Endometrial microvascular endothelial cells (primary cell): ENCODE measurements around the gene CERT1. TPM values are rescaled to one million over a fixed set of nuclear protein-coding genes. Genes with fewer than 3 reads are reported as not detected.

ENCODE experiments used
- in situ Hi-C: cut with HindIII; loops from 2 replicates; pipeline ENCODE4 v1.10.0; 2017; ENCODE audit warnings: low sequenced_read_pairs, low pct_unique_long_range_greater_than_20kb; ENCODE audit errors: inconsistent ontology term
- total RNA-seq: library from RNA; depleted of rRNA; stranded (reverse); fragments of >200 nt; gene quantifications from one replicate; pipeline ENCODE4 v1.2.3, GENCODE V29; 2015; ENCODE audit errors: inconsistent ontology term

Gene CERT1
- total RNA-seq, 1 donor from 2014 or later: 11.4 TPM

- in situ Hi-C loops: no loop called here
Measured at GRCh38 chr5:75363726-75364495, 147.5 kb downstream of the CERT1 start.

- in situ Hi-C loops: no loop called here
Measured at GRCh38 chr5:75363111-75363510, 148.3 kb downstream of the CERT1 start.

DNA sequence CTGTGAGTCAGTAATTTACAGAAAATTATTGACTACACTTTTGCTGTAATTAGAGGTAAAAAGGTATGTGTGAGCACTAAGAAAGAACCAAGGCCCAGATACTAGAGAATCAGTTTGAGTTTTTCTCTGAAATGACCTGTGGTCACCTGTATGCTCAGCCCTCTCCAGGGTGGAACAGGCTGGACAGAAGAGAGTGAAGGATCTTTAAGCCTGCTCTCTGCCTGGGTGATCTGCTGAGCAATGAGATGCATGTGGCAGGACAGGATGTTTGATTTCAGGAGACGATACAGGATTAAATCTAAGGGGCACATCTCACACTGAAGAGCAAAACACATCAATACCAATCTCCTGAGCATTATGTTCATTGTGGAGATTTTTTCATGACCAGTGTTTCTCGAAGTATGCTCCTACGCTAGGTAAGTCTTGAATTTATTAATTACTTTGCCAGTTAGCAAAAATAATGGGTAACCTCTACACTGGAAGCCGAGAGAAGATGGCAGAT, 148.9 kb downstream of the CERT1 start:
- in situ Hi-C loops: no loop called here

DNA sequence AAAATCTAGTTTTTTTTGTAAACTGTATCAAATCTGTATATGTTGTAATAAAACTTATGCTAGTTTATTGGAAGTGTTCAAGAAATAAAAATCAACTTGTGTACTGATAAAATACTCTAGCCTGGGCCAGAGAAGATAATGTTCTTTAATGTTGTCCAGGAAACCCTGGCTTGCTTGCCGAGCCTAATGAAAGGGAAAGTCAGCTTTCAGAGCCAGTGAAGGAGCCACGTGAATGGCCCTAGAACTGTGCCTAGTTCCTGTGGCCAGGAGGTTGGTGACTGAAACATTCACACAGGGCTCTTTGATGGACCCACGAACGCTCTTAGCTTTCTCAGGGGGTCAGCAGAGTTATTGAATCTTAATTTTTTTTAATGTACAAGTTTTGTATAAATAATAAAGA, 150.1 kb downstream of the CERT1 start:
- in situ Hi-C loops: no loop called here

- in situ Hi-C loops: loop anchor here (10.0 kb wide), 1 partner anchor 327 kb away; no protein-coding TSS in a partner anchor
Measured at GRCh38 chr5:75358117-75358516, 153.3 kb downstream of the CERT1 start.

DNA sequence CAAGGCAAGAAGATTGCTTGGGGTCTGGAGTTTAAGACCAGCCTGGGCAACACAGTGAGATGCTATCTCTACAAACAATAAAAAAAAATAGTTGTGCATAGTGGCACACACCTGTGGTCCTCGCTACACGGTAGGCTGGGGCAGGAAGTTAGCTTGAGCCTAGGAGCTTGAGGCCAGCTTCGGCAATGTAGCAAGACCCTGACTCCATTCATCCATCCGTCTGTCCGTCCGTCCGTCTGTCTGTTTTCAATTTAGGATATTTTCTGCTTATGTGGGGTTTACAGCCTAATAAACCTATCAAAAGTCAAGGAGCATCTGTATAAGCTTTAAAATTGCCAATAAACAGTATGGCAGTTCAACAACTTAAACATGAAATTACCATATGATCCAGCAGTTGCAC, 154.7 kb downstream of the CERT1 start:
- in situ Hi-C loops: loop anchor here (10.0 kb wide), 1 partner anchor 328 kb away; no protein-coding TSS in a partner anchor

DNA sequence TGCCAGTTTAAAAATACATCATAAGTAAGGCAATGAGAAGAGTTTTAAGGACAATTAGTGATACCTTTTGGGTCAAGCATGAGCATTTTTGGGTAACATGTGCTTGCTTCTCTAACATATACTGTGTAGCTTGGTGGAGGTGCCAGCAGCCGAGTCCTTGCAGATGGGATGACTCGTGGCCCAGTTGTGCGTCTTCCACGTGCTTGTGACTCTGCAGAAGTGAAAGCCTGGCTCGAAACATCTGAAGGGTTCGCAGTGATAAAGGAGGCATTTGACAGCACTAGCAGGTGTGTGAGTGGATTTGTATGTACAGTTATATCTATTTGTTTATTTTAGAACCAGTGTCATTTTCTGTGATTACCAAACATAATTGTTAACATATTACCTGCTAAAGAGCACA, 156.2 kb downstream of the CERT1 start:
- in situ Hi-C loops: loop anchor here (10.0 kb wide), 1 partner anchor 330 kb away; no protein-coding TSS in a partner anchor

GRCh38 chr5:75351139-75351926, 160.1 kb downstream of the CERT1 start:
- in situ Hi-C loops: loop anchor here (10.0 kb wide), 1 partner anchor 333 kb away; no protein-coding TSS in a partner anchor

- in situ Hi-C loops: loop anchor here (10.0 kb wide), 1 partner anchor 335 kb away; no protein-coding TSS in a partner anchor
Measured at GRCh38 chr5:75349663-75350062, 161.8 kb downstream of the CERT1 start.

DNA sequence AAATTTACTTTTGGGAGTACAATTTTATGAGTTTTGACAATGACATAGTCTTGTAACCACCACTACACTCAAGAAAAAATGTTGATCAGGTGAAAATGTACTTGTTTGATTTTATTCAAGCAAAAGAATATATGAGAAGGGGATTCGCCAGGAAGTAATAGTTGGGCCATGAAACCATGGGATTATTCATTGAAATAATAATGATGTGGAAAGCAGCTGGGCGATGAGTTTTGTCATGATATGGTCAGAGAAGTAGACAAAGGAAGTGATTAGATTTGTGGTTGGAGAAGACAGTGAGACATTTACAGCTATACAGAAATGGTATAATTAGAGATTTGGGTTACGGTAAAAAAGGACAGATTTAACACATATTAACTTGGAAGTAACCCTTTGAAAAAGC, 163.2 kb downstream of the CERT1 start:
- in situ Hi-C loops: no loop called here

DNA sequence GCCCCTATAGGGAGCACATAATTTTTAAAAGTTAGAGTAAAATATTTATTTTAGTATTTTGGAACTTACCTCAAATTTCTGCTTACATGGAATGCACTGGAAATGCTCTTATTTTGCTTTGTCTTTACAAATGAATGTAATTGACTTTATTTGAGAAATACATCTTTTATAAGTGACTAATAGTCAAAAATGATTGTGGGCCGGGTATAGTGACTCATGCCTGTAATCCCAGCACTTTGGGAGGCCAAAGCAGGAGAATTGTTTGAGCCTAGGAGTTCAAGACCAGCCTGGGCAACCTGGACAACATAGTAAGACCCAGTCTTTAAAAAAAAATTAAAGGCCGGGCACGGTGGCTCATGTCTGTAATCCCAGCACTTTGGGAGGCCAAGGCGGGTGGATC, 168.6 kb downstream of the CERT1 start:
- in situ Hi-C loops: no loop called here

- in situ Hi-C loops: no loop called here
Measured at GRCh38 chr5:75341934-75342333, 169.5 kb downstream of the CERT1 start.

DNA sequence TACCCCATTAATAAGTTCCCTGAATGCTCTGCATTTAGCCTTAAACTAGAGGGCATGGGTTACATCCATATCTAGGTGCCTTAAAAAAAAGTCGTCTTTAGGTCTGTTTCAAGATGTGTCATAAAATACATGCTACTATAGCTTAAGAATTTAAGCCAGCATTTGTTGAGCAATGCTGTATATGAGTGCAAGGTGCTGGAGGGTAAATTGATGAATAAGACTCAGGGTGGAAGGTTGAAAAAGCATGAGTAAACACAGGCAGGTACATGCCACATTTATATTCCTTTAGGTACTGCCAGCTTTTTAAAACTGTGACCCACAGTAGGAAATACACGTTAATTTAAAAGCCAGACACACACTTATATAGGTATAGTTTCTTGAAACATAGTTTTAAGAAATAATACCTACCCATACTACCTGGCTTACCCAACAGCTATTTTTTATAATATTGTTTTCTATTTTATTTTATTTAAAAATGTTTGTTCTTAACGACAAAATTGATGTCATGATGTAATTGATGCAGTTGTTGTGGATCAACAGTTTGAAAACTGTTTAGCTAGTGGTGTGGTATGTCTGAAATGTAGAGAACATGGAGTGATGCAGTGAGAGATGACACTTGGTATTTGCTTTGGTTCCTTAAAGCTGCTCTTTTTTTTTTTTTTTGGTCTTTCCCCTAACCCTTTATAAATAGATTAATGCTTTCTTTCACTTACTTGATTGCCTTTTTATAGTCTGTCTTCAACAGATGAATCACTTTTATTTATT, 170.5 kb downstream of the CERT1 start:
- in situ Hi-C loops: no loop called here

GRCh38 chr5:75338408-75338807, 173.0 kb downstream of the CERT1 start:
- in situ Hi-C loops: no loop called here

DNA sequence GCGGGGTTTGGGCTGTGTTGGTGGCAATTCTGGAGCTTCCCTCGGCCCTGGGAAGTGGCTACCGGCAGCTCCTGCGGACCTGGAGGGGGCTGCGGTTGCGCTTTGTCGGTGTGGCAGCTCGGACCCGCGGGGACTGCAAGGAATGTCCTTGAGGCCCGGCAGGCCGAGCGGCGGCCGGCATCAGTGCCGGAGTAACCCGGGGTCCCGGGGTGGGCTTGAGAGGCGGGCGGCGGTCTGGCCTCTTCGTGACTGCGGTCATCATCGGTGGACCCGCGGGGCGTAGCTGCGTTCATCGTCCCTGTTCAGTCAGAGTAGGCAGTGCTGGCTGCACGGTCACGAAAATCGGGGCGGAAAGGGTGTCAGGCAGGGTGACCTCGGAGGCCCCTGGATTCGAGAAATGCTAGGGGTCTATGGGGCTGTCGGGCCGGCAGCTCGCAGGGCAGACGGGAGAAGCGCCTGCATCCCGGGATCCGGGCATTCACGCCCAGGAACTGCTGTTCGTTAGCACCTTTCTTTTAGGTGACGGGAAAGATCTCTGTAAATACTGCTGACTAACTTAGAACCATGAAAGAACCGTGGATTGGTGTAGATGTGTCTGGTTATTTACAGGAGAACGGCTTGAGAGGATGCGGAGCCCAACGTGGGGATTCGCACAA, 173.9 kb downstream of the CERT1 start:
- in situ Hi-C loops: no loop called here

DNA sequence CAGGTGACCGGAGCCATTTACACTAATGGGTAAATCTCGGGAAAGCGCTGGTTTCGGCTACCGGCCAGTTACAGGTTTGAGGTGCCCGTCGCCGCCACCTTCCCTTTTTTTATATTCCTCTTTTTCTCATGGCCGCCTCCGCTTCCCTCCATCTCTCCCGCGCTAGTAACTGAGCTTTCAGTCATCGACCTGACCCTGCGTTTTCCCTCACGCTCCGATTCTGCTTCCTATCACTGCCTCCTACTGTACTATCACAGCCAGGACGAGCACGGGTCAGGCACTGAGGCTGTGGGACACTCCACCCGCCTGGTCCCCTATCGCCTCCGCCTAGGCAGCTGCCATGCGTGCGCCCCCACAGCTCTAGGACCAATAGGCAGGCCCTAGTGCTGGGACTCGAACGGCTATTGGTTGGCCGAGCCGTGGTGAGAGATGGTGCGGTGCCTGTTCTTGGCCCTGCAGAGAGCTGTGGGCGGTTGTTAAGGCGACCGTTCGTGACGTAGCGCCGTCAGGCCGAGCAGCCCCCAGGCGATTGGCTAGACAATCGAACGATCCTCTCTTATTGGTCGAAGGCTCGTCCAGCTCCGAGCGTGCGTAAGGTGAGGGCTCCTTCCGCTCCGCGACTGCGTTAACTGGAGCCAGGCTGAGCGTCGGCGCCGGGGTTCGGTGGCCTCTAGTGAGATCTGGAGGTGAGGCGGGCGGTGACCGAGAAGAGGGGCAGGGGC, 174.7 kb downstream of the CERT1 start, which contains the start of gene HMGCR:
Gene HMGCR (plus strand): TSS at position 606 of the 722 bp plus-strand sequence. CDS start 5,386 bp downstream, outside the sequence.
- in situ Hi-C loops: no loop called here

- in situ Hi-C loops: no loop called here
Measured at GRCh38 chr5:75335952-75336614, 175.3 kb downstream of the CERT1 start.
